Upper lobe of left lung (tissue), 6 donors: ENCODE results near the gene ZBTB47. TPM values are rescaled to one million over a fixed set of nuclear protein-coding genes. Genes with fewer than 3 reads are reported as not detected.

ENCODE experiments used
- ATAC-seq, 2 donors: fragments of 200-7000 bp; cut with Tn5 transposase; one replicate each; pipeline ENCODE4 v1.9.1; 2022; ENCODE audit warnings: mild to moderate bottlenecking in 2 of 2, moderate library complexity in 2 of 2; ENCODE audit not compliant: low FRiP score in 2 of 2
- DNase-seq, 2 donors: peaks; one replicate each; pipeline ENCODE4 v3.0.0-alpha.2; 2019 to 2020
- H3K27ac ChIP-seq, 4 donors: fragments of 200-600 bp; sonication (generic); one replicate each; pipeline ENCODE4 v1.5.1; 2016 to 2019
- H3K27me3 ChIP-seq, 4 donors: fragments of 200-600 bp; sonication (generic); one replicate each; pipeline ENCODE4 v1.5.1; 2017 to 2019
- H3K36me3 ChIP-seq, 4 donors: fragments of 200-600 bp; sonication (generic); one replicate each; pipeline ENCODE4 v1.5.1; 2016 to 2019
- H3K4me1 ChIP-seq, 4 donors: fragments of 200-600 bp; sonication (generic); one replicate each; pipeline ENCODE4 v1.5.1; 2018 to 2019
- H3K4me3 ChIP-seq, 4 donors: fragments of 200-600 bp; sonication (generic); one replicate each; pipeline ENCODE4 v1.5.1; 2017 to 2019; ENCODE audit warnings: mild to moderate bottlenecking in 2 of 4, moderate library complexity in 1 of 4
- H3K9me3 ChIP-seq, 4 donors: fragments of 200-600 bp; sonication (generic); one replicate each; pipeline ENCODE4 v1.5.1; 2018 to 2019
- CTCF ChIP-seq, 6 experiments: fragments of 450-650 bp in 4 of 6; fragments of 200-600 bp in 2 of 6; sonication (generic) in 2 of 6; IDR thresholded peaks; one replicate each; pipeline ENCODE4 v1.5.1; 2016 to 2019; ENCODE audit warnings: antibody characterized with exemption in 6 of 6
- EP300 ChIP-seq, 4 donors: sonication (generic); formaldehyde crosslinking; IDR thresholded peaks; one replicate each; pipeline ENCODE4 v1.5.1; 2017; ENCODE audit warnings: antibody characterized with exemption in 4 of 4, control low read depth in 2 of 4
- POLR2A ChIP-seq, 4 donors: fragments of 450-650 bp; IDR thresholded peaks; one replicate each; pipeline ENCODE4 v1.5.1; 2016 to 2017; ENCODE audit warnings: antibody characterized with exemption in 4 of 4, mild to moderate bottlenecking in 2 of 4
- POLR2AphosphoS5 ChIP-seq, 2 donors: sonication (generic); formaldehyde crosslinking; IDR thresholded peaks; one replicate each; pipeline ENCODE4 v1.5.1; 2017; ENCODE audit warnings: antibody characterized with exemption in 2 of 2
- WGBS, 2 donors: methylation state at CpG; one replicate each; pipeline ENCODE4 v1.1.5; 2017 to 2018; 5-methylcytosine and 5-hydroxymethylcytosine counted together
- total RNA-seq, 6 donors: library from RNA; depleted of rRNA in 4 of 6; stranded (reverse); fragments of >200 nt in 4 of 6; gene quantifications; one replicate each; pipeline versions ENCODE4 v1.1.0 to v1.2.1, GENCODE V29; 2016 to 2021
- donor health status: DM: no; HTN: no; CAD: no; lungs with moderate emphysema.
- donor health status: DM: no; HTN: yes; CAD: no; lungs with severe emphysema.

ZBTB47 gene
- total RNA-seq, 6 donors from 2014 or later = 25.1 to 35.8 (median 29.9) TPM

- no peak overlapping the region for H3K4me3 ChIP-seq
- H3K27ac ChIP-seq = no peak overlapping the region
- WGBS, 2 donors = 76 to 79% methylated on average over 7 of the region's 7 CpGs
- no peaks in the 10 kb centered on the region for H3K9me3 ChIP-seq
- no peak for ATAC-seq
- no peaks in the 10 kb centered on the region for H3K27me3 ChIP-seq
- peaks cover 0 to 6% (median 3%) of the 10 kb centered on the region in 4 donors for H3K4me1 ChIP-seq
- peak in 1 of 2 donors; percentile 7 for DNase-seq
- TF ChIP-seq CTCF (IDR thresholded peaks at IDR 0.05) (no peak), EP300 (IDR thresholded peaks at IDR 0.05) (no peak), POLR2A (IDR thresholded peaks at IDR 0.05) (no peak)
- H3K36me3 ChIP-seq = no peaks in the 10 kb centered on the region
These were observed 16.6 kb downstream of the ZBTB47 start for GRCh38 chr3:42670051-42670576.

GRCh38 chr3:42670670-42671069 lies 17.2 kb downstream of the ZBTB47 start:
- no peaks in the 10 kb centered on the region for H3K27me3 ChIP-seq
- H3K36me3 ChIP-seq = no peaks in the 10 kb centered on the region
- ATAC-seq = no peak
- peaks cover 0 to 6% (median 3%) of the 10 kb centered on the region in 4 donors for H3K4me1 ChIP-seq
- no peak overlapping the region for H3K27ac ChIP-seq
- WGBS, 2 donors = 83 to 100% methylated on average over 1 of the region's 1 CpG
- H3K4me3 ChIP-seq = no peak overlapping the region
- no peaks in the 10 kb centered on the region for H3K9me3 ChIP-seq
- peak in 1 of 2 donors; percentile 12 for DNase-seq
- TF ChIP-seq POLR2AphosphoS5 (IDR thresholded peaks at IDR 0.05) = no peak
- TF ChIP-seq EP300 (IDR thresholded peaks at IDR 0.05) = no peak
- no peak for TF ChIP-seq CTCF (IDR thresholded peaks at IDR 0.05)
- TF ChIP-seq POLR2A (IDR thresholded peaks at IDR 0.05) = no peak

- 48 to 50% methylated on average over 1 of the region's 1 CpG for WGBS, 2 donors
- Histone ChIP-seq H3K4me1 (no peaks in the 10 kb centered on the region), H3K27me3 (no peaks in the 10 kb centered on the region), H3K4me3 (no peak overlapping the region), H3K27ac (no peak overlapping the region), H3K36me3 (no peaks in the 10 kb centered on the region), H3K9me3 (no peaks in the 10 kb centered on the region)
- TF ChIP-seq EP300 (IDR thresholded peaks at IDR 0.05) = no peak
- no peak for TF ChIP-seq POLR2AphosphoS5 (IDR thresholded peaks at IDR 0.05)
- TF ChIP-seq POLR2A (IDR thresholded peaks at IDR 0.05) = no peak
- TF ChIP-seq CTCF (IDR thresholded peaks at IDR 0.05) = no peak
- DNase-seq = no peak
- ATAC-seq = no peak
These were observed 19.0 kb downstream of the ZBTB47 start for GRCh38 chr3:42672515-42672914.

GRCh38 chr3:42673082-42673481 lies 19.6 kb downstream of the ZBTB47 start:
- H3K9me3 ChIP-seq = no peaks in the 10 kb centered on the region
- no peaks in the 10 kb centered on the region for H3K27me3 ChIP-seq
- no peaks in the 10 kb centered on the region for H3K4me1 ChIP-seq
- TF ChIP-seq CTCF (IDR thresholded peaks at IDR 0.05) = no peak
- TF ChIP-seq POLR2AphosphoS5 (IDR thresholded peaks at IDR 0.05) = no peak
- H3K36me3 ChIP-seq = no peaks in the 10 kb centered on the region
- no peak for ATAC-seq
- no peak for DNase-seq
- no peak overlapping the region for H3K27ac ChIP-seq
- no peak overlapping the region for H3K4me3 ChIP-seq

- no peak overlapping the region for H3K4me3 ChIP-seq
- H3K27ac ChIP-seq = no peak overlapping the region
- DNase-seq = no peak
- 52 to 62% methylated on average over 3 of the region's 3 CpGs for WGBS, 2 donors
- TF ChIP-seq CTCF (IDR thresholded peaks at IDR 0.05) (no peak), EP300 (IDR thresholded peaks at IDR 0.05) (no peak), POLR2A (IDR thresholded peaks at IDR 0.05) (no peak)
- H3K4me1 ChIP-seq = no peaks in the 10 kb centered on the region
- no peaks in the 10 kb centered on the region for H3K36me3 ChIP-seq
- H3K9me3 ChIP-seq = peaks cover 0 to 3% (median 0%) of the 10 kb centered on the region in 4 donors
- ATAC-seq = no peak
- H3K27me3 ChIP-seq = no peaks in the 10 kb centered on the region
These were observed 20.6 kb downstream of the ZBTB47 start for GRCh38 chr3:42674146-42674545.
